Prostate gland (tissue), 2 donors: ENCODE data around the gene TAF10.

ENCODE experiments used
- CTCF ChIP-seq, 4 experiments: fragments of 200-600 bp in 2 of 4; fragments of 450-650 bp in 2 of 4; sonication (generic) in 2 of 4; IDR thresholded peaks; 1 replicate in 3 of 4; 2 replicates in 1 of 4; pipeline ENCODE4 v1.5.1; 2016 to 2019; ENCODE audit warnings: antibody characterized with exemption in 4 of 4, mild to moderate bottlenecking in 2 of 4, moderate library complexity in 2 of 4
- POLR2A ChIP-seq: fragments of 450-650 bp; IDR thresholded peaks from one replicate; pipeline ENCODE4 v1.6.1; 2016; ENCODE audit warnings: antibody characterized with exemption, mild to moderate bottlenecking
- POLR2AphosphoS5 ChIP-seq: sonication (generic); formaldehyde crosslinking; IDR thresholded peaks from one replicate; pipeline ENCODE4 v1.6.1; 2017; ENCODE audit warnings: antibody characterized with exemption

- TF ChIP-seq CTCF (IDR thresholded peaks at IDR 0.05) (peak in 2 of 4 experiments; percentile 18 to 33), POLR2AphosphoS5 (no peak), POLR2A (no peak)
Observed at GRCh38 chr11:6604081-6604626, 7.9 kb downstream of the TAF10 start.
